ENCODE data around the gene CEP95.

DNA sequence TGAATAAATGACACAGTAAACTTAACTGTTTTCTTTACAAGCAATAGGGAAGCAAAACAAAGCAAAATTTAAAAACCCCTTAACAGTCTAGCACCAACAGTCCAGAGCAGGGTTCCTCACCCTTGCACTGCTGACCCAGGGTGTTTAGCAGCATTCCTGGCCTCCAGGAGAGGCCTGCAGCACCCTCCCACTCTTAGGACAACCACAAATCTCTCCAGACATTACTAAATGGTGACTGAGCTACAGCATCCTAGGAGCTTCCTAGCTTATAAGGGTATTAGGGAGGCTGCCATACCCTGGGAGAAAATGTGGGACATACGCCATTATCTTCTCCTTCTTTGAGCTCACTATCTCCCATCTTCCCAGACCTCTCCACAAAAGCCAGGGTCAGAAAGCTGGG lies 25.8 kb upstream of the CEP95 start:
- TF ChIP-seq, protein P1, sequence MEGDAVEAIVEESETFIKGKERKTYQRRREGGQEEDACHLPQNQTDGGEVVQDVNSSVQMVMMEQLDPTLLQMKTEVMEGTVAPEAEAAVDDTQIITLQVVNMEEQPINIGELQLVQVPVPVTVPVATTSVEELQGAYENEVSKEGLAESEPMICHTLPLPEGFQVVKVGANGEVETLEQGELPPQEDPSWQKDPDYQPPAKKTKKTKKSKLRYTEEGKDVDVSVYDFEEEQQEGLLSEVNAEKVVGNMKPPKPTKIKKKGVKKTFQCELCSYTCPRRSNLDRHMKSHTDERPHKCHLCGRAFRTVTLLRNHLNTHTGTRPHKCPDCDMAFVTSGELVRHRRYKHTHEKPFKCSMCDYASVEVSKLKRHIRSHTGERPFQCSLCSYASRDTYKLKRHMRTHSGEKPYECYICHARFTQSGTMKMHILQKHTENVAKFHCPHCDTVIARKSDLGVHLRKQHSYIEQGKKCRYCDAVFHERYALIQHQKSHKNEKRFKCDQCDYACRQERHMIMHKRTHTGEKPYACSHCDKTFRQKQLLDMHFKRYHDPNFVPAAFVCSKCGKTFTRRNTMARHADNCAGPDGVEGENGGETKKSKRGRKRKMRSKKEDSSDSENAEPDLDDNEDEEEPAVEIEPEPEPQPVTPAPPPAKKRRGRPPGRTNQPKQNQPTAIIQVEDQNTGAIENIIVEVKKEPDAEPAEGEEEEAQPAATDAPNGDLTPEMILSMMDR (IDR thresholded peaks at IDR 0.05) = no peak
- no peak for TF ChIP-seq POLR2A (IDR thresholded peaks at IDR 0.05)

Measured in heart left ventricle (tissue), 13 donors.